ENCODE results near the gene PER1. TPM values are rescaled to one million over a fixed set of nuclear protein-coding genes. Genes with fewer than 3 reads are reported as not detected.

PER1 gene
- total RNA-seq, 4 donors from 2014 or later = 95.2 to 186 (median 121) TPM

DNA sequence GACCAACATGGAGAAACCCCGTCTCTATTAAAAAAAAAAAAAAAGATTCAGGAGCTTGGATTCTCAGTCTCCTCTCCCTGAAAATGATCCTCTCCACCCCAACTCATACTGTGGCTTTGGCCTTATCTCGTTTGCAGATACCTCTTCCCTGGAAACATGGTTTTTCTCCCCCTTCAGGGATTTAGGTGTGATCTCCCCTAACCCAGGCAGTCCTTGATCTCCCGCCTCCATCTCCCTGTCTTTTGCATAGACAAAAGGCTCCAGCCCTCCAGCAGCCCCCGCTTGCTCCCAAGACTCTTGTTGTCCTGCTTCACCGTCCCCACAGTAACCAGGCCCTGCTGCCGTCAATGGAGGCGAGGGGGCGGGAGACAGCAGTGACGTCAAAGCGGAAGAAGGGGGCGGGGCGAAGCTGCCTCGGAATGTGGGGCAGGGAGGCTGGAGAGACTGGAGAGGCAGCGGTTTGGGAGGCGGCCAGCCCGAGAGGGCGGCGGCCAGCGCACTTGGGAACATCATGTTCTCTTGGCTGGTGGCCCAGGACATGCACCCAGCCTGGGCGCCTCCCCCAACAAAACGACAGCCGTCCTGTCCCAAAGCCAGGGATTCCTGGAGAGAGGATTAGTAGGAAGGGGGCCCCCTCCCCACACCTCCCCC is 1.9 kb upstream of the PER1 start:
- TF ChIP-seq, protein P1, sequence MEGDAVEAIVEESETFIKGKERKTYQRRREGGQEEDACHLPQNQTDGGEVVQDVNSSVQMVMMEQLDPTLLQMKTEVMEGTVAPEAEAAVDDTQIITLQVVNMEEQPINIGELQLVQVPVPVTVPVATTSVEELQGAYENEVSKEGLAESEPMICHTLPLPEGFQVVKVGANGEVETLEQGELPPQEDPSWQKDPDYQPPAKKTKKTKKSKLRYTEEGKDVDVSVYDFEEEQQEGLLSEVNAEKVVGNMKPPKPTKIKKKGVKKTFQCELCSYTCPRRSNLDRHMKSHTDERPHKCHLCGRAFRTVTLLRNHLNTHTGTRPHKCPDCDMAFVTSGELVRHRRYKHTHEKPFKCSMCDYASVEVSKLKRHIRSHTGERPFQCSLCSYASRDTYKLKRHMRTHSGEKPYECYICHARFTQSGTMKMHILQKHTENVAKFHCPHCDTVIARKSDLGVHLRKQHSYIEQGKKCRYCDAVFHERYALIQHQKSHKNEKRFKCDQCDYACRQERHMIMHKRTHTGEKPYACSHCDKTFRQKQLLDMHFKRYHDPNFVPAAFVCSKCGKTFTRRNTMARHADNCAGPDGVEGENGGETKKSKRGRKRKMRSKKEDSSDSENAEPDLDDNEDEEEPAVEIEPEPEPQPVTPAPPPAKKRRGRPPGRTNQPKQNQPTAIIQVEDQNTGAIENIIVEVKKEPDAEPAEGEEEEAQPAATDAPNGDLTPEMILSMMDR (IDR thresholded peaks at IDR 0.05; ENCODE audit: low read depth) = no peak

GRCh38 chr17:8153525-8153956 is 1.3 kb upstream of the PER1 start:
- TF ChIP-seq, protein P1 (IDR thresholded peaks at IDR 0.05; ENCODE audit: low read depth) = no peak

GRCh38 chr17:8153031-8153451 is 837 bp upstream of the PER1 start:
- TF ChIP-seq, protein P1 (IDR thresholded peaks at IDR 0.05; ENCODE audit: low read depth) = no peak

GRCh38 chr17:8151641-8152111 is 528 bp downstream of the PER1 start:
- TF ChIP-seq, protein P1 (IDR thresholded peaks at IDR 0.05; ENCODE audit: low read depth) = no peak

DNA sequence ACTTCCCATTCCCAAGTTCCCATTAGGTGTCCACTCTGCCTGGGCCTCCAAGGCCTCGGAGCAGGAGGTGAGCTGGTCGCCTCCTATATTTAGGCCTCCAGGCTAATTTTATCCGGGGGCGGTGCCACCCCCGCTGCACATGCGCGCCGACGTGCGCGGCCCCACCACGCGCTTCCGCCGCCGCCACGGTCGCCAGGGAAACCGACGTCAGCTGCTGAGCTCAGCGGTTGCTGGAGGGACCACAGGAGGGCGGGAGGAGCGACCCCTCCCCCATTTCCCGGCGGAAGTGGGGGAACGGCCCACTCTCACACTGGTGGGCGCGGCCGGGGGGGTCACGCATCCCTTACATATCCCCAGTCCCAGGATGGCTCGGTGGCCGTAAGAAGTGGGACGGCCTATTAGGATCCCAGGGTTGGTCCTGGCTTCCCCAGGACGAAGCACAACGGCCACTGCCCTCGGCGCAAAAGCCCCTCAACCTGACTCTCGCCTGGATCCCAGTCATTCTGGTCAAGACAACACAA is 1.0 kb downstream of the PER1 start:
- TF ChIP-seq, protein P1 (IDR thresholded peaks at IDR 0.05; ENCODE audit: low read depth) = no peak

DNA sequence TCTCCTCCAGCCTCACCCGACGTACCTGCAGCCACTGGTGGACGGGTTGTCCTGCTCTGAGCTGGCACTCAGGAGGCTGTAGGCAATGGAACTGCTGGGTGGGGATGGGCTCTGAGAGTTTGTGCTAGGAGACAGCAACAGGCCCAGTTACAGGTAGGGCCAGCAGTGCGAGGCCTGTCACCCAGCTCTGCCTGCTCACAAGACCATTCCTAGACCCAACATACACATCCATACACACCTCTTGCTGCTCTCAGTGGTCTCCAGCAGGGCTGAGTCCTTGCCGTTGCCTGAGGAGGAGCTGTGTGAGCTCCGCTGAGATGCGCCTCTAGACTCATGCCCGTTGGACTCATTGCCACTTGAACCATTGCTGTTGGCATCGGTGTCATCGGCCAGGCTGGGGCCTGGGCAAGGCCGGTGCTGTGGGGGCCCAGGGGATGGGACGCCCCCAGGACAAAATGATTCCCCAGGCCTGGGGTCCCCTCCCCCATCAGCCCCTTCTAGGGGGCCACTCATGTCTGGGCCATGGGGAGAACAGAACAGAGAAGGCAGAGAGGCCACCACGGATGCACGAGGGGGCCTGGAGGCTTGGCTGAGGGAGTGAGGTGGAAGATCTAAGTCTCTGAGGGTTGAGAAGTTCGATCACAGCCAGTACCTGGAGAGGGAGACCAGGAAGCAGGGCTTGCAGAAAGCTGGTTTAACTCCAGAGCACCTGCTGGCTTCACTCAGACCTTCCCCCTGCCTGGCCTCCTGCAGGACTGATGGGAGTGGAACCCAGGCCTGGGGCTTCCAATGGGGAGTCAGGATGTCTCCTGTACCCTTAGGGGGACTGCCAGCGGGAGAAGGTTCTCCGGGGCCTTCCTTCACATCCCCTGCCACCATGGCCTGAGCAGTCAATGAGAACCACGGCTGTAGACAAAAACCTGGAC is 1.7 kb downstream of the PER1 start:
- TF ChIP-seq, protein P1 (IDR thresholded peaks at IDR 0.05; ENCODE audit: low read depth) = no peak
